Stomach (tissue), 9 donors: Measurements from ENCODE around the gene VSNL1. TPM values are rescaled to one million over a fixed set of nuclear protein-coding genes. Genes with fewer than 3 reads are reported as not detected.

Experiments used
- DNase-seq, 2 donors: peaks; one replicate each; pipeline versions ENCODE4 v3.0.0 to v3.0.0-alpha.2; 2013 to 2019
- H3K27ac ChIP-seq, 5 donors: fragments of 200-600 bp in 4 of 5; sonication (generic) in 4 of 5; one replicate each; pipeline ENCODE4 v1.5.1; 2013 to 2019; ENCODE audit warnings: mild to moderate bottlenecking in 1 of 5, moderate library complexity in 1 of 5
- H3K27me3 ChIP-seq, 3 donors: fragments of 200-600 bp; sonication (generic); one replicate each; pipeline ENCODE4 v1.5.1; 2017 to 2019; ENCODE audit warnings: mixed run types in 1 of 3
- H3K36me3 ChIP-seq, 4 donors: fragments of 200-600 bp; sonication (generic); 1 replicate in 3 of 4; 2 replicates in 1 of 4; pipeline ENCODE4 v1.5.1; 2016 to 2019
- H3K4me1 ChIP-seq, 4 donors: fragments of 200-600 bp; sonication (generic); one replicate each; pipeline ENCODE4 v1.5.1; 2016 to 2019
- H3K4me3 ChIP-seq, 4 donors: fragments of 200-600 bp; sonication (generic) in 3 of 4; one replicate each; pipeline ENCODE4 v1.5.1; 2016 to 2019; ENCODE audit warnings: mild to moderate bottlenecking in 1 of 4
- H3K9me3 ChIP-seq, 4 donors: fragments of 200-600 bp; sonication (generic); one replicate each; pipeline ENCODE4 v1.5.1; 2016 to 2019
- EP300 ChIP-seq: sonication (generic); formaldehyde crosslinking; IDR thresholded peaks from one replicate; pipeline ENCODE4 v1.6.1; 2017; ENCODE audit warnings: antibody characterized with exemption
- POLR2A ChIP-seq, 4 donors: fragments of 450-650 bp; IDR thresholded peaks; one replicate each; pipeline ENCODE4 v1.6.1; 2016; ENCODE audit warnings: antibody characterized with exemption in 4 of 4, control low read depth in 2 of 4, mild to moderate bottlenecking in 1 of 4, moderate library complexity in 1 of 4
- POLR2AphosphoS5 ChIP-seq, 3 donors: sonication (generic); formaldehyde crosslinking; IDR thresholded peaks; one replicate each; pipeline ENCODE4 v1.6.1; 2016; ENCODE audit warnings: antibody characterized with exemption in 3 of 3
- WGBS, 5 donors: extraction: QIAGEN DNeasy Blood & Tissue Kit in 3 of 5; methylation state at CpG; one replicate each; pipeline versions ENCODE4 v1.1.5 to v1.1.7; 2013 to 2018; 5-methylcytosine and 5-hydroxymethylcytosine counted together
- intact Hi-C: fragments of 100-400 bp; cut with DNase I; formaldehyde crosslinking; loops from one replicate; pipeline ENCODE4 v1.15.1; 2023; ENCODE audit warnings: low total_unique reads
- polyA plus RNA-seq, 3 donors: library from polyadenylated mRNA; stranded (reverse); fragments of 200-250 nt; gene quantifications; one replicate each; pipeline ENCODE4 v1.2.3, GENCODE V29; 2013
- total RNA-seq, 5 donors: library from RNA; depleted of rRNA; stranded (reverse); fragments of >200 nt; gene quantifications; one replicate each; pipeline versions ENCODE4 v1.1.0 to v1.2.3, GENCODE V29; 2014 to 2016
- TF ChIP-seq, protein P1 (sequence below), 7 experiments: fragments of 450-650 bp in 4 of 7; fragments of 200-600 bp in 3 of 7; sonication (generic) in 3 of 7; IDR thresholded peaks; one replicate each; pipeline ENCODE4 v1.5.1; 2016 to 2019; ENCODE audit warnings: antibody characterized with exemption in 7 of 7, control low read depth in 2 of 7, mild to moderate bottlenecking in 1 of 7
- donor health status: healthy with polysubstance abuse.
- donor health status: Bipolar disorder and iron deficiency.
- donor health status: healthy.

Gene VSNL1
- total and polyA plus RNA-seq, 8 donors: 0.44 to 21.9 (median 11.0) TPM; not detected in 4

DNA sequence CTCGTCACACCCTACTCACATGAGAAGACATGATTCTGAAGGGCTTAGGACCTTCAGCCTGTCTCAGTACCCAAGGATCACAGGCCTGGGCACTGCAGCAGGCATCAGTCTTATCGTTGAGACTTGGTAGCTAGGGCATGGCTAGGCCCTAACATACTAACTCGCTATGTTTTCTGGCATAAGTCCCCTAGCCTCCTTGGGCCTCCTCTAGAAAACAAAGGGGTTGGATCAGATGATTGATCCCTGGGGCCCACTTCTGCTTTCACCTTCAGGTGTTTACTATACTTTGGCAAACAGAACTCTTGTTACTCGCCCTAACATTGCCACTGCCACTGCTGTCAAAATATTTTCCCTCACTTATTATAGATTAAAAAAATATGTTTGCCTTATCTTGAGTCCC is 44.2 kb downstream of the VSNL1 start:
- H3K27me3 ChIP-seq: no peaks in the 10 kb centered on the region
- no peaks in the 10 kb centered on the region for H3K9me3 ChIP-seq
- WGBS, 5 donors: 34 to 78% (median 55%) methylated on average over 2 to 4 of the region's 4 CpGs
- H3K36me3 ChIP-seq: no peaks in the 10 kb centered on the region
- intact Hi-C loops: no loop called here
- H3K27ac ChIP-seq: no peak overlapping the region
- DNase-seq: peak in 1 of 2 donors; percentile 12
- H3K4me1 ChIP-seq: peaks cover 0 to 5% (median under 1%) of the 10 kb centered on the region in 4 donors
- no peak overlapping the region for H3K4me3 ChIP-seq
- no peak for TF ChIP-seq POLR2A (IDR thresholded peaks at IDR 0.05)
- TF ChIP-seq, protein P1, sequence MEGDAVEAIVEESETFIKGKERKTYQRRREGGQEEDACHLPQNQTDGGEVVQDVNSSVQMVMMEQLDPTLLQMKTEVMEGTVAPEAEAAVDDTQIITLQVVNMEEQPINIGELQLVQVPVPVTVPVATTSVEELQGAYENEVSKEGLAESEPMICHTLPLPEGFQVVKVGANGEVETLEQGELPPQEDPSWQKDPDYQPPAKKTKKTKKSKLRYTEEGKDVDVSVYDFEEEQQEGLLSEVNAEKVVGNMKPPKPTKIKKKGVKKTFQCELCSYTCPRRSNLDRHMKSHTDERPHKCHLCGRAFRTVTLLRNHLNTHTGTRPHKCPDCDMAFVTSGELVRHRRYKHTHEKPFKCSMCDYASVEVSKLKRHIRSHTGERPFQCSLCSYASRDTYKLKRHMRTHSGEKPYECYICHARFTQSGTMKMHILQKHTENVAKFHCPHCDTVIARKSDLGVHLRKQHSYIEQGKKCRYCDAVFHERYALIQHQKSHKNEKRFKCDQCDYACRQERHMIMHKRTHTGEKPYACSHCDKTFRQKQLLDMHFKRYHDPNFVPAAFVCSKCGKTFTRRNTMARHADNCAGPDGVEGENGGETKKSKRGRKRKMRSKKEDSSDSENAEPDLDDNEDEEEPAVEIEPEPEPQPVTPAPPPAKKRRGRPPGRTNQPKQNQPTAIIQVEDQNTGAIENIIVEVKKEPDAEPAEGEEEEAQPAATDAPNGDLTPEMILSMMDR (IDR thresholded peaks at IDR 0.05): no peak
- no peak for TF ChIP-seq POLR2AphosphoS5 (IDR thresholded peaks at IDR 0.05)
- no peak for TF ChIP-seq EP300

DNA sequence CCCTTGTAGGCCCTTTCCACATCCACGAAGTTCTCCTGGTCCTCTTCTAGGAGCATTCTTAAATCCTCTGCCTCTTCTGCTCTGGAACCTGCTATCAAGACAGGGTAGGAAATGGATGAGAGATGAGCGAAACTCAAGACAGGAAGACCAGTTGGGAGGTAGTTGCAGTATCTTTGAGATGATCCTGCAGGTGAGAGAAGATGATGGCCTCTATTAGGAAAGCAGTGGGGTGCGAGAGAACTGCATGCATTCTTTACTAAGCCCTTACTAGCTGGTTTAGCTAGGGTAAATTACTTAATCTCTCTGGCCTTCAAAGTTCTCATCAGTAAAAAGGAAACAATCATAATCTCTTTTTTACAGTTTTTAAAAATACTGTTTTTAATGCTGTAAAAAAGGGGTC is 47.0 kb downstream of the VSNL1 start:
- Histone ChIP-seq H3K27ac (no peak overlapping the region), H3K27me3 (no peaks in the 10 kb centered on the region), H3K4me3 (no peak overlapping the region), H3K4me1 (peaks cover 0 to 5% (median 0%) of the 10 kb centered on the region in 4 donors), H3K36me3 (no peaks in the 10 kb centered on the region), H3K9me3 (no peaks in the 10 kb centered on the region)
- TF ChIP-seq POLR2A (IDR thresholded peaks at IDR 0.05) (no peak), POLR2AphosphoS5 (IDR thresholded peaks at IDR 0.05) (no peak), EP300 (no peak)
- TF ChIP-seq, protein P1 (IDR thresholded peaks at IDR 0.05): no peak
- intact Hi-C loops: no loop called here
- 67 to 91% (median 87%) methylated on average over 3 of the region's 3 CpGs for WGBS, 5 donors
- no peak for DNase-seq

DNA sequence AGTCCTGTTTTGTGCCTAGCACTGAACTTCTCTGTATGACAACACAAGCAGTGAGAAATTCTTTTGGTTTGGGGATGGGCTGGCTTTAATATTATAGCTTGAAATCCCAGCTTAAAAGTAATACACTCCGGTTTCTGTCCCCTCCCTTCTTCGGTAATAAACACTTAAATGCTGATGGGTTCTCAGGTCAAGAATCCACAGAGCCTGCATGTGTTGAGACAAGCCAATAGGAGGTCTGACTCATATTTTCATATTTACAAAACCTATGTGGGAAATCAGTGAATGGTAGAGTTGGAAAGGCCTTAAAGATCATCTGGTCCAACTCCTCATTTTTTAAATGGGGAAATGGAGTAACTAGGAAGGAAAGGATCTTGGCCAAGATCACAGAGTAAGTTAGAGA is 47.5 kb downstream of the VSNL1 start:
- TF ChIP-seq, protein P1 (IDR thresholded peaks at IDR 0.05): no peak
- TF ChIP-seq EP300 (no peak), POLR2AphosphoS5 (IDR thresholded peaks at IDR 0.05) (no peak), POLR2A (IDR thresholded peaks at IDR 0.05) (no peak)
- Histone ChIP-seq H3K27ac (no peak overlapping the region), H3K36me3 (no peaks in the 10 kb centered on the region), H3K9me3 (no peaks in the 10 kb centered on the region), H3K4me3 (no peak overlapping the region), H3K27me3 (no peaks in the 10 kb centered on the region), H3K4me1 (peaks cover 0 to 5% (median 0%) of the 10 kb centered on the region in 4 donors)
- 78 to 92% (median 86%) methylated on average over 2 of the region's 2 CpGs for whole genome bisulfite sequencing, 5 donors
- intact Hi-C loops: no loop called here
- DNase-seq: no peak

GRCh38 chr2:17589406-17590035 is 49.0 kb downstream of the VSNL1 start:
- Histone ChIP-seq H3K4me1 (peaks cover 0 to 13% (median 6%) of the 10 kb centered on the region in 4 donors), H3K27ac (no peak overlapping the region), H3K27me3 (no peaks in the 10 kb centered on the region), H3K9me3 (no peaks in the 10 kb centered on the region), H3K36me3 (no peaks in the 10 kb centered on the region), H3K4me3 (no peak overlapping the region)
- TF ChIP-seq POLR2A (IDR thresholded peaks at IDR 0.05) (no peak), POLR2AphosphoS5 (IDR thresholded peaks at IDR 0.05) (no peak), EP300 (no peak)
- TF ChIP-seq, protein P1 (IDR thresholded peaks at IDR 0.05): no peak
- 89 to 96% (median 94%) methylated on average over 2 of the region's 2 CpGs for WGBS, 5 donors
- intact Hi-C loops: no loop called here
- DNase-seq: no peak
